Neuronal stem cell (in vitro differentiated cells): ENCODE measurements around the gene MAP9.
A peak's percentile ranks its signal among the peaks of the same experiment; 100 is the strongest.

Experiments
- DNase-seq: peaks from one replicate; pipeline ENCODE4 v3.0.0-alpha.2; 2013; ENCODE audit warnings: low spot score
- H2AFZ ChIP-seq: one replicate; pipeline ENCODE4 v1.6.1; 2013; ENCODE audit warnings: mild to moderate bottlenecking, low read length, inconsistent platforms
- H2AK5ac ChIP-seq: 2 replicates; pipeline ENCODE4 v1.6.1; 2013; ENCODE audit warnings: low read depth, mild to moderate bottlenecking, inconsistent platforms, low read length, moderate library complexity, mixed read lengths
- H2BK120ac ChIP-seq: 2 replicates; pipeline ENCODE4 v1.6.1; 2013; ENCODE audit warnings: low read depth, mild to moderate bottlenecking, inconsistent platforms, low read length, moderate library complexity, mixed read lengths
- H2BK12ac ChIP-seq: one replicate; pipeline ENCODE4 v1.6.1; 2013; ENCODE audit warnings: low read length, inconsistent platforms
- H2BK15ac ChIP-seq: 2 replicates; pipeline ENCODE4 v1.6.1; 2013; ENCODE audit warnings: mild to moderate bottlenecking, low read length, inconsistent platforms, mixed read lengths
- H2BK5ac ChIP-seq: one replicate; pipeline ENCODE4 v1.6.1; 2013; ENCODE audit warnings: inconsistent platforms, mild to moderate bottlenecking, low read length, moderate library complexity
- H3K14ac ChIP-seq: one replicate; pipeline ENCODE4 v1.6.1; 2013; ENCODE audit warnings: low read length, inconsistent platforms
- H3K18ac ChIP-seq: 2 replicates; pipeline ENCODE4 v1.6.1; 2013; ENCODE audit warnings: low read length, inconsistent platforms
- H3K23ac ChIP-seq: 2 replicates; pipeline ENCODE4 v1.6.1; 2013; ENCODE audit warnings: low read depth, mild to moderate bottlenecking, mixed read lengths, low read length, inconsistent platforms; ENCODE audit not compliant: poor library complexity
- H3K27ac ChIP-seq: replicated peaks from 3 replicates; pipeline ENCODE4 v1.5.1; 2013; ENCODE audit warnings: low read length, inconsistent platforms
- H3K27me3 ChIP-seq, 3 experiments: 2 replicates each; pipeline ENCODE4 v1.6.1; 2013; ENCODE audit warnings: low read length in 3 of 3, mild to moderate bottlenecking in 2 of 3, inconsistent platforms in 1 of 3, low read depth in 1 of 3, mixed read lengths in 1 of 3, moderate library complexity in 1 of 3; ENCODE audit not compliant: control insufficient read depth in 3 of 3, insufficient read depth in 3 of 3
- H3K36me3 ChIP-seq, 2 donors: replicated peaks in 1 of 2; 2 replicates each; pipeline ENCODE4 v1.6.1; 2013; ENCODE audit warnings: low read length in 2 of 2; ENCODE audit not compliant: control insufficient read depth in 2 of 2, insufficient read depth in 2 of 2
- H3K4ac ChIP-seq: 2 replicates; pipeline ENCODE4 v1.6.1; 2013; ENCODE audit warnings: inconsistent platforms, mild to moderate bottlenecking, low read length, moderate library complexity
- H3K4me1 ChIP-seq, 2 donors: 1 replicate in 1 of 2; 2 replicates in 1 of 2; pipeline ENCODE4 v1.6.1; 2013; ENCODE audit warnings: low read length in 2 of 2, low read depth in 1 of 2; ENCODE audit not compliant: control insufficient read depth in 2 of 2, insufficient read depth in 1 of 2
- H3K4me2 ChIP-seq: one replicate; pipeline ENCODE4 v1.6.1; 2013; ENCODE audit warnings: mild to moderate bottlenecking, low read length, inconsistent platforms; ENCODE audit not compliant: insufficient read depth, poor library complexity, severe bottlenecking
- H3K4me3 ChIP-seq, 2 donors: 2 replicates each; pipeline ENCODE4 v1.5.1; 2013; ENCODE audit warnings: low read length in 2 of 2, mild to moderate bottlenecking in 2 of 2, inconsistent platforms in 1 of 2, moderate library complexity in 1 of 2
- H3K79me1 ChIP-seq: one replicate; pipeline ENCODE4 v1.6.1; 2013; ENCODE audit warnings: low read depth, mild to moderate bottlenecking, inconsistent platforms, low read length, moderate library complexity
- H3K9ac ChIP-seq: one replicate; pipeline ENCODE4 v1.6.1; 2013; ENCODE audit warnings: mild to moderate bottlenecking, low read depth, low read length, inconsistent platforms; ENCODE audit not compliant: poor library complexity
- H3K9me3 ChIP-seq, 2 donors: replicated peaks in 1 of 2; 2 replicates each; pipeline versions ENCODE3 to v1.6.1; 2013; ENCODE audit warnings: low read length in 2 of 2, mild to moderate bottlenecking in 2 of 2, inconsistent platforms in 1 of 2, low read depth in 1 of 2, mixed read lengths in 1 of 2, moderate library complexity in 1 of 2; ENCODE audit not compliant: control insufficient read depth in 2 of 2, insufficient read depth in 1 of 2
- H4K8ac ChIP-seq: one replicate; pipeline ENCODE4 v1.6.1; 2013; ENCODE audit warnings: low read depth, mild to moderate bottlenecking, inconsistent platforms, low read length, moderate library complexity
- H4K91ac ChIP-seq: one replicate; pipeline ENCODE4 v1.6.1; 2013; ENCODE audit warnings: low read length, low read depth, mild to moderate bottlenecking, inconsistent platforms; ENCODE audit not compliant: poor library complexity
- WGBS, 2 donors: extraction: QIAGEN DNeasy Blood & Tissue Kit; methylation state at CpG; one replicate each; pipeline ENCODE4 v1.1.7; 2013; ENCODE audit warnings: missing lambda C conversion rate in 2 of 2, mixed read lengths in 1 of 2; ENCODE audit not compliant: insufficient read length in 2 of 2, insufficient replicate concordance in 1 of 2; ENCODE audit errors: extremely low coverage in 2 of 2; 5-methylcytosine and 5-hydroxymethylcytosine counted together

Gene MAP9

GRCh38 chr4:155407480-155407879, 30.7 kb upstream of the MAP9 start:
- Histone ChIP-seq H2BK15ac (no peak overlapping the region), H2AK5ac (no peak overlapping the region), H2AFZ (no peak overlapping the region), H3K4me2 (no peak overlapping the region), H4K91ac (no peak overlapping the region), H3K9ac (no peak overlapping the region), H2BK12ac (no peak overlapping the region), H3K23ac (no peak overlapping the region), H3K79me1 (no peaks in the 10 kb centered on the region), H3K27ac (no peak overlapping the region), H3K4ac (no peak overlapping the region), H3K4me1 (no peaks in the 10 kb centered on the region), H3K27me3 (no peaks in the 10 kb centered on the region), H3K9me3 (no peaks in the 10 kb centered on the region), H3K4me3 (no peak overlapping the region), H2BK120ac (no peak overlapping the region), H3K36me3 (no peaks in the 10 kb centered on the region), H3K18ac (no peak overlapping the region), H4K8ac (no peak overlapping the region), H3K14ac (no peak overlapping the region), H2BK5ac (no peak overlapping the region)
- WGBS, 2 donors, result no CpG with 5 or more reads among the region's 1 CpG
- no peak for DNase-seq

GRCh38 chr4:155405059-155405458, 28.3 kb upstream of the MAP9 start:
- Histone ChIP-seq H3K4me2 (no peak overlapping the region), H2BK12ac (no peak overlapping the region), H4K91ac (no peak overlapping the region), H3K27ac (no peak overlapping the region), H3K4me3 (no peak overlapping the region), H2AK5ac (no peak overlapping the region), H2BK5ac (no peak overlapping the region), H3K79me1 (no peaks in the 10 kb centered on the region), H2BK15ac (no peak overlapping the region), H3K27me3 (no peaks in the 10 kb centered on the region), H3K4ac (no peak overlapping the region), H3K9ac (no peak overlapping the region), H4K8ac (no peak overlapping the region), H3K23ac (no peak overlapping the region), H2AFZ (no peak overlapping the region), H3K18ac (no peak overlapping the region), H3K4me1 (no peaks in the 10 kb centered on the region), H2BK120ac (no peak overlapping the region), H3K36me3 (no peaks in the 10 kb centered on the region), H3K9me3 (no peaks in the 10 kb centered on the region), H3K14ac (no peak overlapping the region)
- WGBS, 2 donors, result no CpG with 5 or more reads among the region's 2 CpGs
- no peak for DNase-seq

- peak; percentile 8 for DNase-seq
- no peak overlapping the region for H2AFZ ChIP-seq
- no peak overlapping the region for H2AK5ac ChIP-seq
- no peak overlapping the region for H2BK120ac ChIP-seq
- H3K9me3 ChIP-seq, result no peaks in the 10 kb centered on the region
- no peak overlapping the region for H2BK12ac ChIP-seq
- no CpG with 5 or more reads among the region's 4 CpGs for WGBS, 2 donors
- H2BK5ac ChIP-seq, result no peak overlapping the region
- no peak overlapping the region for H2BK15ac ChIP-seq
- no peaks in the 10 kb centered on the region for H3K4me1 ChIP-seq
- H3K9ac ChIP-seq, result no peak overlapping the region
- H3K4ac ChIP-seq, result no peak overlapping the region
- H3K36me3 ChIP-seq, result no peaks in the 10 kb centered on the region
- no peak overlapping the region for H4K8ac ChIP-seq
- no peak overlapping the region for H3K14ac ChIP-seq
- H3K23ac ChIP-seq, result no peak overlapping the region
- no peaks in the 10 kb centered on the region for H3K79me1 ChIP-seq
- no peak overlapping the region for H3K18ac ChIP-seq
- H3K27me3 ChIP-seq, result no peaks in the 10 kb centered on the region
- H3K4me3 ChIP-seq, result no peak overlapping the region
- H3K4me2 ChIP-seq, result no peak overlapping the region
- H4K91ac ChIP-seq, result no peak overlapping the region
- no peak overlapping the region for H3K27ac ChIP-seq
These were observed 27.1 kb upstream of the MAP9 start for GRCh38 chr4:155403886-155404285.

- H3K4me1 ChIP-seq, result no peaks in the 10 kb centered on the region
- no peak overlapping the region for H3K23ac ChIP-seq
- no peak overlapping the region for H3K9ac ChIP-seq
- no peaks in the 10 kb centered on the region for H3K36me3 ChIP-seq
- H3K27ac ChIP-seq, result no peak overlapping the region
- H3K4me3 ChIP-seq, result no peak overlapping the region
- H3K9me3 ChIP-seq, result no peaks in the 10 kb centered on the region
- WGBS, 2 donors, result no CpG with 5 or more reads among the region's 2 CpGs
- H3K4ac ChIP-seq, result no peak overlapping the region
- H3K27me3 ChIP-seq, result no peaks in the 10 kb centered on the region
- H3K18ac ChIP-seq, result no peak overlapping the region
- no peak overlapping the region for H3K14ac ChIP-seq
- no peaks in the 10 kb centered on the region for H3K79me1 ChIP-seq
- peak overlapping the region; percentile 31 for H2AFZ ChIP-seq
- H2BK12ac ChIP-seq, result no peak overlapping the region
- no peak for DNase-seq
- H2BK15ac ChIP-seq, result no peak overlapping the region
- H4K8ac ChIP-seq, result no peak overlapping the region
- H4K91ac ChIP-seq, result no peak overlapping the region
- H2BK5ac ChIP-seq, result no peak overlapping the region
- no peak overlapping the region for H2AK5ac ChIP-seq
- H3K4me2 ChIP-seq, result no peak overlapping the region
- no peak overlapping the region for H2BK120ac ChIP-seq
These were observed 26.2 kb upstream of the MAP9 start for GRCh38 chr4:155402941-155403340.
